ENCODE data around the gene ADAMTS14.

ADAMTS14 gene

DNA sequence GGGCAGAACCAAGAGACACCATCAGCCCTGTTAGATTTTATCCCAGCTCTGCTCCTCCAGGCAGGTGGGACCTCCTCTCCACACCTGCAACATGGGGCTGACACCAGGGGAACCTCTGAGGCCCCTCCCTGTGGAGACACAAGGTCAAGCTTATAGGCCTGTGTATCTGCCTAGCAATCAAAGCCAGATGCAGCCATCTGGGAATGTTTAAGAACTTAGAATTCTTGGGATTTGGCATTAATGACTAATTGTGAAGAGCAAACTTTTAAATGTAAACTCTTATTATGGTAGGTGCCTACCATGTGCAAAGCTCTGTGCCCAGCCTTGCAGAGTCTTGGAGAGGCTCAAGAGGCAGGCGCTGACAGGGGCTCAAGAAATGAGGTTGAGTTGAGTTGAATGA, 60.7 kb downstream of the ADAMTS14 start:
- no peak for DNase-seq (ENCODE audit: low spot score)

DNA sequence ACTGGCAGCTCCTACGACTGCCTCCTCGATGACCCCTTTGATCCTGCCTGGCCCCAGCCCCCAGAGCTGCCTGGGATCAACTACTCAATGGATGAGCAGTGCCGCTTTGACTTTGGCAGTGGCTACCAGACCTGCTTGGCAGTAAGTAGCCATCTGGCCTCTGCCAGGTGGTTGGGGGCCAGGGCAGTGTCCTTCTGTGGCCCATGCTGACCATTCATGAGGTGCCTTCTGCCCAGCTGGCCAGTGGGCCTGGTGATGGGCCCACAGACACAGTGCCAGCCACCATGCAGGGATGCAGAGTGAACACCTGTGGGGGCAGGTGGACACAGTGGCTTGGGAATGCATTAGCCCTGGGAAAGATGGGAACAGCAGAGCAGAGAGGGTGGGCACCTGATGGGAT, 62.9 kb downstream of the ADAMTS14 start:
- no peak for DNase-seq (ENCODE audit: low spot score)

GRCh38 chr10:70736525-70736924, 64.2 kb downstream of the ADAMTS14 start:
- no peak for DNase-seq (ENCODE audit: low spot score)

DNA sequence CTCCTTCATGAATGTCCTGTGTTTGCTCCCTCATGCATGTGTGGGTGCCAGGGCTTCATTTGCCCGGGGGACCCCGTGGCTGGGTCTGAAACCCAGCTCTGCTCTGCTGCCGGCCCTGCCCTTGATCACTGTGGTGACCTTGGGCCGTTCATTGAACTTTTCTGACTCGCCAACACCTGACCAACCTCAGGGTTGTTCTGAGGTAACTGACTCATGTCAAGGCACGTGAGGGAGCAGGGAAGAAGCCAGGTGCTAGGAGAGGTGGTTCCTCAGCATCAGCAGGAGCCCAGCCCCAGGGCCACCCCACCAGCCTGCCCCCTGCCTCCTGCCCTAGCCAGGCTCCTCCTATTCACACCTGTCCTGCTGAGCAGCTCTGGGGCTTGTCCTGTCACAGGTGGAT, 64.9 kb downstream of the ADAMTS14 start:
- DNase-seq (ENCODE audit: low spot score), result no peak

- no peak for DNase-seq (ENCODE audit: low spot score)
These were observed 65.9 kb downstream of the ADAMTS14 start for GRCh38 chr10:70738006-70738760.

DNA sequence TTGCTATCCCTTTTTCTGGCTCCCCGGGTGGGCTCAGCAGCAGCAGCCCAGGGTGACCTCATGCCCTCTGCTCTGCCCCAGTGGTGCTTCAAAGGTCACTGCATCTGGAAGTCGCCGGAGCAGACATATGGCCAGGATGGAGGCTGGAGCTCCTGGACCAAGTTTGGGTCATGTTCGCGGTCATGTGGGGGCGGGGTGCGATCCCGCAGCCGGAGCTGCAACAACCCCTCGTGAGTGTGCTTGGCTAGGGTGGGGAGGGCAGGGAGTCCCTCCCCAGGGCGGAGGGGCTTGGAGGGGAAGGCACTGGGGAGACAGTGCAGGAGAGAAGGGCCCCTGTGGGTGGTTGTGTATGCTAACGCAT, 66.4 kb downstream of the ADAMTS14 start:
- DNase-seq (ENCODE audit: low spot score), result no peak

GRCh38 chr10:70740406-70741288, 68.3 kb downstream of the ADAMTS14 start:
- DNase-seq (ENCODE audit: low spot score), result no peak

DNA sequence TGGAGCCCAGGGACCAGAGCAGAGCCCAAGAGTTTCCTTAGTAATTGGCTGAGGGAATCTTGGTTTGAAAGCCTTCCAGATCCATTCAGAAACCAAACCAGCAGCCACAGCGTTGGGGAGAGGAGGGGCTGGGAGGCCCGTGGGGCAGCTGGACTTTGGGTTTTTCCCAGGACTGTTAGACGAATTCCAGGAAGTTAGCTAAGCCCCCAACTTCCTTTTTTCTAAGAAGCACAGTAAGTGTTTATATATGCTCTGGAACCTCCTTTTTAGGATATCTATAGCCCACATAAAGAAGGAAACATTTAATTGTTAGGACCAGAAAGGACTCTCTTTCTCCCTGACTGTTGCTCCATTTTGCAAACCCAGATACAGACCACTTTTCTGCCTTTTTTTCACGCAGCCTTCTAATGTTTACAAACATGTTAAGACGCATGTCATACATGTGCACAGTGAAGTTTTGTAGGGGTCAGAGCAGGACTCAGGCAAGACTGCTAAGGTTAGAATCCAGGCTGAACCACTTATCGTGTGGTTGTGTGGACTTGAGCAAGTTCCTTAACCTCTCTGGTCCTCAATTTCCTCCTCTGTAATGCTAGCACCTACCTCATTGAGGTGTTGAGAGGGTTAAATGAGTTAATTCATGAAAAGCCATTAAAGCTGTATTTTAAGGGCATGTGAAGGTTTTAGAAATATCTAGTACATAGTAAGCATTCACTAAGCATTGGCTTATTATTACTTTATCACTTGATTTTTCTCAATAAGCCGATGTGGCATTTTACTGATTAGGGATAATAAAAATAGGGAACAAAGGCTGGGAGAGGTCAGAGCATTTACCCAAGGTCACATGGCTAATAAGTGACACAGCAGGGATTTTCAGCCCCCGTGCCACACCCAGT, 70.5 kb downstream of the ADAMTS14 start:
- peak; percentile 7 for DNase-seq (ENCODE audit: low spot score)

GRCh38 chr10:70743430-70743788, 71.1 kb downstream of the ADAMTS14 start:
- DNase-seq (ENCODE audit: low spot score), result no peak

DNA sequence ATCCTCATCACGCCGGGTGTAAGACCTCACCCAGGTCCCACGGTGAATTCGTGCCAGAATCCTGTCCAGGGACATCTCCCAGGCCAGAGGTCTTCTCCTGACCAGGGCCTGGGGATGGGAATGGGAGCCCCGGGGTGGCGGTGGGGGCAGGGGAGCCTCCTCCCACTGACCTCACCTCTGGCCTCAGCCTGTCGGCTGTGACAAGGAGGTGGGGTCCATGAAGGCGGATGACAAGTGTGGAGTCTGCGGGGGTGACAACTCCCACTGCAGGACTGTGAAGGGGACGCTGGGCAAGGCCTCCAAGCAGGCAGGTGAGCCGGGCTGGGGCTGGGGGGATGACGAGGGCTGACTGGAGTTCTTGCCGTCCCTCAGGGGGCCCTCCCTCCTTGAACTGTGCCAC, 71.6 kb downstream of the ADAMTS14 start:
- DNase-seq (ENCODE audit: low spot score), result no peak

GRCh38 chr10:70744617-70745143, 72.4 kb downstream of the ADAMTS14 start:
- DNase-seq (ENCODE audit: low spot score), result no peak

DNA sequence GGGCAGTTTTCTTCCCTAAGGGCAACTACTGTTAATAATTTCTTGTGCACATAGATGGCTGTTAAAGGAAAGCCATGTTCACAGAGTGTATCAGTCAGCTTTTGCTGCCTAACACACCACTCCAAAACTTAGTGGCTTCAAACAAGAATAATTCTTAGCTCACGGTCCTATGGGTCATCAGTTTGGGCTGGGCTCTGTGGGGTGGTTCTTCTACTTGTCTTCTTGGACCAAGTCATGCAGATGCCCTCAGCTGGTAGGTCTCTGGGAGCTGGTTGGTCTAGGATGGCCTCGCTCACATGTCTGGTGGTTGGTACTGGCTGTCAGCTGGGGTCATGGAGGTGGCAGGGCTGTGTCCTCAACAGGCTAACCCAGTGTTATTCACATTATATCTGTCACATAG, 73.2 kb downstream of the ADAMTS14 start:
- no peak for DNase-seq (ENCODE audit: low spot score)

DNA sequence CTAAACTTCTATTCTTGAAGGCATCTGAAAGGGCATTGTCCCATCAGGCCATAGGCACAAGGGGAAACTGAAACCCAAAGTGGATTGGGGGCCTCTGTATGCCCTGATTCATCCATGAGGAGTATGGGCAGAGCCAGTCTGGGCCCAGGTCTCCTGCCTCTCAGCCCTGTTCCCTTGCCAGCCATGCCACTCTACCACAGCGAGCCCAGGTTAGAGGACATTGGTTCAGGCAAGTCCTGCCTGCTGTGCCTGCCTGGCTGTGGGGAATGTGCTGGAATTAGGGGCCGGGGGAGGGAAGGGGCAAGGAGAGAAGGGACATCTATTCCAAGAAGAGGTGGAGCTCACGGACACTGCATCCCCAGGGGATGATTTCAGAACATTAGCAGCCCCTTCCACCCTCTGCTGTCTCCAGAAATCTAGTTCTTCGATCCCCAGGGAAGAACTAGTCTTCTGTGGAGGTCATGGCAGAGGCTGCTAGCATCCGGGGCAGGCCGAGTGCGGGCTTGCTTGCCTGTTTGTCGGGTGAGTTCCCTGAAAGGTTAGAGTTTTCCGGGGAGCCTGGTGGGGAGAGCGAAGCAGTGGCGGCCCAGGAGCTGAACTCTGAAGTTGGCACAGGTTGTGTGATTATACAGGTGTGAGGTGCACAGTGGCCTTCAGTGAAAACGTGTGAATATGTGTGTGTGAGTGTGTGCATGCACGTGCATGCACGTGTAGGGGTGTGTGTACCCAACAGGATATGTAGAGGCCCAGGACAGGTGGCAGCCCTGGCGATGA, 75.1 kb downstream of the ADAMTS14 start:
- DNase-seq (ENCODE audit: low spot score), result no peak

GRCh38 chr10:70748305-70748704, 76.0 kb downstream of the ADAMTS14 start:
- no peak for DNase-seq (ENCODE audit: low spot score)

DNA sequence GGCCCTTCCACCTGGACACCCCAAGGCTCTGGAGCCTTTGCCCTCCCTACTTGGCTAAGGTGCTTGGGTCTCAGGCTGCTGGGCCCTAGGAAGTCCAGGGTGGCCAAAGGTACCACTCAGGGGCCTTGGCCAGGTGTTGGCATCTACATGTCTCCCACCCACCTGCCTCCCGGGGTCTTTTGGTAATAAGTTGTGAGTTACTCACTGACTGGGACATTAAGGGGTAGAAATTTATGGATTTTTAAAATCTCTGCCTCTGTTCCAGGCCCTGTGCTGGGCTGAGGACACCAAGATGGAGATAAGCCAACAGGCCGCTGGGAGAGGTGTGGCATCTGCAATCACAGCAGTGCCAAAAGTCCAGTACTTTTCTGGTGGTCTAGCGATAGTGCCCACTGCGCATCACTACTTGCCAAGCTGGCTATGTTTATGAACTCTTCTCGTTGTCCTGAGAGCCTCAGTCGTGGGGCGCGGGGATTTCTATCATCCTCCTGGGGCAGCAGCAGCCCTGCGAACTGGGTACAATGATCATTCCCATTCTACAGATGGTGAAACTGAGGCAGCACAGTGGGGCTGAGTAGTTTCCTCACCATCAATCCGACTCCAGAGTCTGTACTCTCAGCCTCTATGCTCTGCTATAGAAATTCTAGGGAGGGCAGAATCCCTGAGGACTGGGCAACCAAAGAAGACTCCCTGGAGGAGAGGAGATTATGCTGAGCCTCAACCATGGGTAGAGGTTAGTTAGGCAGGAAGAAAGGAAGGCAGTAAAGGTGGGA, 76.7 kb downstream of the ADAMTS14 start:
- no peak for DNase-seq (ENCODE audit: low spot score)

DNA sequence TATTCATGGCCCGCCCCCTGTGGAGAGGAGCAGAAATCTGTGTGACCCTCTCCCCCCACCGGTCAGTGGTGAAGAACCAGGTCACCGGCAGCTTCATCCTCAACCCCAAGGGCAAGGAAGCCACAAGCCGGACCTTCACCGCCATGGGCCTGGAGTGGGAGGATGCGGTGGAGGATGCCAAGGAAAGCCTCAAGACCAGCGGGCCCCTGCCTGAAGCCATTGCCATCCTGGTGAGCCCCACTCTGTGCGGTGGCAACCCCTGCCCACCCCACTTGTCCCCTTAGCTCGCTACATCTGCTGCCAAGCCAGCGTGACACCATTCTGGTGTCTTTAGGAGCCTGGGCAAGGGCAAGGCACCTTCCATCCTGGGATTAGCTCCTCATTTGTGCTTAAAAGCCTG, 77.5 kb downstream of the ADAMTS14 start:
- no peak for DNase-seq (ENCODE audit: low spot score)

DNA sequence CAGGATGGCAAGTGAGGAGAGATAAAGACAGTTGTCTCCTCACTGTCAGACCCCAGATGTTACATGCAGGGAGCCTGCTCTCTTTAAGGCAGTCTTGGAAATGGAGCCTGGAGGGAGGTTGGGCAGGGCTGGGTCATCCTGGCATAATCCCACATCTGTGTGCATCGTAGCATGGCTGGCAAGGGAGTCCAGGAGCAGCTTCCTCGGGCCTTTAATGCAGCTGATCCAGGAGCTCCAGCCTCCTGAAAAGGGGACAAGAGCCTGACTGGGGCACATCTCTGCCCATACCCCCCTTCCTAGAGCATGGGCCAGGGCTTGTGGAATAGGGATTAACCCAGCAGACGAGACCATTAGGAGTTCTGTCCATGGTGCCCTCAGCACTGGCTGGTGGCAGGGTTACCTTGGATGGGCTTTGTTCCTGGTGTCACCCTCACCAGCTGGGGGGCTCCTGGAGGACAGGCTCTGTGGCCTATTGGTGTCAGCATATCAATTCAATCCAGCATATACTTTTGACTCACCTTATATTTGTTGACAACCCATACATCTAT, 77.9 kb downstream of the ADAMTS14 start:
- DNase-seq (ENCODE audit: low spot score), result no peak

DNA sequence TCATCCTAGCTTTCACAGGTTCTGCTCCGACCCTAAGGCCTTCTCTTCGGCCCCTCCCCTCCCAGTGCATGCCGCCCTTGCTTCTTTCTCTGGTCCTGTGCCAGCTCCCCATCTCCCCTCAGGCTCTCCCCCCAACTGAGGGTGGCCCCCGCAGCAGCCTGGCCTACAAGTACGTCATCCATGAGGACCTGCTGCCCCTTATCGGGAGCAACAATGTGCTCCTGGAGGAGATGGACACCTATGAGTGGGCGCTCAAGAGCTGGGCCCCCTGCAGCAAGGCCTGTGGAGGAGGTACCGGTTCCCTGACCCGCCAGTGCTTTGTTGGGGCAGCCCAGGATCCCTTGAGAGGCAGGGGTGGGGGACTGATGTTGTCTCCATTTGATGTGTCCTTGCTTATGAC, 79.0 kb downstream of the ADAMTS14 start:
- no peak for DNase-seq (ENCODE audit: low spot score)

- DNase-seq (ENCODE audit: low spot score), result no peak
These were observed 79.7 kb downstream of the ADAMTS14 start for GRCh38 chr10:70751991-70752390.

DNA sequence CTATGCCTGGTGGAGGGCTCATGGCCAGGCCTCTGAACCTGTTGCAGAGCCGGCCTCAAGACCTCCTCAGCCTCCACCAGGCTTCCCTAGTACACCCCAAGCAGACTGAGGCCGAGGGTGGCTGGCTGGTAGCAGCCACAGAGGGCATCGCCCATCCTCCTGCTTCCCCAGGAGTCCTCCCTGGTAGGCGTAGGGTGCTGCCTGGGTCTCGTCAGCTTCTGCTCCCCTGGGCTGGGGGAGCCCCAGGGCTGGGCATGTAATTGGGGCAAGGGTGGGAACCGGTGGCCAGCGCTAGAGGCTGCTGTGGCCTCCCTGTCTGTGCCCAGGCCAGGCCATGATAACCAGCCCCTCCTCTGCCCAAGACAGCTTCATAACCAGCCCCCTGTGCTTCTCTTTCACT, 80.3 kb downstream of the ADAMTS14 start:
- DNase-seq (ENCODE audit: low spot score), result no peak

Measured in kidney capillary endothelial cell (primary cell).